ENCODE results near the gene RBM8A.

RBM8A gene

GRCh38 chr1:145874646-145875045 lies 52.6 kb downstream of the RBM8A start:
- no peak for DNase-seq (ENCODE audit: low read depth)

- DNase-seq (ENCODE audit: low read depth), result no peak
These were observed 55.0 kb downstream of the RBM8A start for GRCh38 chr1:145871994-145872924.
